Hepatocyte (in vitro differentiated cells): ENCODE measurements around the gene CENPU. TPM values are rescaled to one million over a fixed set of nuclear protein-coding genes. Genes with fewer than 3 reads are reported as not detected.

Experiments
- DNase-seq: peaks from one replicate; pipeline ENCODE4 v3.0.0-alpha.2; 2016; ENCODE audit warnings: low spot score
- H2AFZ ChIP-seq: fragments of 200-600 bp; sonication (generic); 2 replicates; pipeline ENCODE4 v1.6.0; 2016; ENCODE audit warnings: antibody characterized with exemption, mild to moderate bottlenecking
- H3K27ac ChIP-seq: fragments of 200-600 bp; sonication (generic); 2 replicates; pipeline ENCODE4 v1.5.1; 2016; ENCODE audit warnings: mild to moderate bottlenecking
- H3K27me3 ChIP-seq: fragments of 200-600 bp; sonication (generic); 2 replicates; pipeline ENCODE4 v1.6.1; 2016
- H3K36me3 ChIP-seq: fragments of 200-600 bp; sonication (generic); replicated peaks from 2 replicates; pipeline ENCODE4 v1.5.1; 2016; ENCODE audit warnings: low read depth; ENCODE audit not compliant: insufficient read depth
- H3K4me1 ChIP-seq: fragments of 200-600 bp; sonication (generic); 2 replicates; pipeline ENCODE4 v1.5.1; 2016; ENCODE audit warnings: mild to moderate bottlenecking, moderate library complexity; ENCODE audit not compliant: insufficient read depth
- H3K4me2 ChIP-seq: fragments of 200-600 bp; sonication (generic); 2 replicates; pipeline ENCODE4 v1.6.0; 2016
- H3K4me3 ChIP-seq: fragments of 200-600 bp; sonication (generic); 2 replicates; pipeline ENCODE4 v1.5.1; 2016; ENCODE audit warnings: mild to moderate bottlenecking
- H3K79me2 ChIP-seq: fragments of 200-600 bp; sonication (generic); 2 replicates; pipeline ENCODE4 v1.6.0; 2017; ENCODE audit warnings: mild to moderate bottlenecking
- H3K9me2 ChIP-seq: fragments of 200-600 bp; sonication (generic); replicated peaks from 2 replicates; pipeline ENCODE4 v1.6.0; 2017; ENCODE audit warnings: mild to moderate bottlenecking; ENCODE audit not compliant: insufficient read depth
- H3K9me3 ChIP-seq: fragments of 200-600 bp; sonication (generic); 2 replicates; pipeline ENCODE4 v1.5.1; 2016; ENCODE audit warnings: low read depth, mild to moderate bottlenecking
- H4K20me1 ChIP-seq: fragments of 200-600 bp; sonication (generic); 2 replicates; pipeline ENCODE4 v1.6.0; 2016; ENCODE audit warnings: mild to moderate bottlenecking; ENCODE audit not compliant: insufficient read depth, poor library complexity, severe bottlenecking
- EZH2 ChIP-seq: fragments of 200-600 bp; sonication (generic); IDR thresholded peaks from 2 replicates; pipeline ENCODE4 v1.6.1; 2016; ENCODE audit warnings: antibody characterized with exemption, mild to moderate bottlenecking, borderline replicate concordance
- EZH2phosphoT487 ChIP-seq: fragments of 200-600 bp; sonication (generic); IDR thresholded peaks from one replicate; pipeline ENCODE4 v1.6.1; 2018; ENCODE audit warnings: antibody characterized with exemption, mild to moderate bottlenecking, low read depth, moderate library complexity; ENCODE audit not compliant: unreplicated experiment, severe bottlenecking
- WGBS: methylation state at CpG from one replicate; pipeline ENCODE4 v1.1.6; 2016; ENCODE audit warnings: low lambda C conversion rate; ENCODE audit errors: missing lambda C conversion rate; 5-methylcytosine and 5-hydroxymethylcytosine counted together
- polyA plus RNA-seq: library from polyadenylated mRNA; unstranded; fragments of >200 nt; fragmentation: Nextera tagmentation; extraction: Ambion mirVana; gene quantifications from 2 replicates; pipeline ENCODE4 v1.2.1, GENCODE V29; 2016
- total RNA-seq: library from RNA; depleted of rRNA; stranded (reverse); fragments of >200 nt; gene quantifications from 2 replicates; pipeline ENCODE4 v1.2.3, GENCODE V29; 2014
- TF ChIP-seq, protein P1 (sequence below): fragments of 200-600 bp; sonication (generic); IDR thresholded peaks from 2 replicates; pipeline ENCODE4 v1.5.1; 2016; ENCODE audit warnings: antibody characterized with exemption, mild to moderate bottlenecking; ENCODE audit not compliant: poor library complexity

CENPU gene
- total and polyA plus RNA-seq, 2 experiments from 2014 or later: 7.8 to 10.0 TPM

DNA sequence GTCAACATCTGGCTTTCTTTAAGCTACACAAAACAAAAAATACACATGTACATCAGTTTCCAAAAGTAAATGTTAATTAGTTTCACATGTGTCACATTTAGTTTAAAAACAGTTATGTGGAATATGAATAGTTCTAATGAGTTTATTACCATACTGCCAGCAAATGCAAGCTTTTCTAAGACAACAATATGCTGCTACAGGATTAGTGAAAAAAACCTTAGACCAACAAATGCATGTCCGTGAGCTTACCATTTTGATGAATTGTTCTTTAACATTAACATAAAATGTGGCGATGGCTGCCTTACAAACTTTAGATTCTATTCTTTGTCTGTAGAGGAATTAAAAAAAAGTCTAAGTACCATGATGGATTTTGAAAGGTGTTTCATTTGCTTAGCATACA, 31.8 kb downstream of the CENPU start:
- Histone ChIP-seq H3K27me3 (no peaks in the 10 kb centered on the region), H3K4me1 (no peaks in the 10 kb centered on the region), H4K20me1 (no peaks in the 10 kb centered on the region), H3K9me3 (no peaks in the 10 kb centered on the region), H3K27ac (no peak overlapping the region), H3K4me2 (no peak overlapping the region), H3K4me3 (no peak overlapping the region), H3K79me2 (no peaks in the 10 kb centered on the region), H3K36me3 (no peaks in the 10 kb centered on the region), H2AFZ (no peak overlapping the region), H3K9me2 (no peaks in the 10 kb centered on the region)
- TF ChIP-seq, protein P1, sequence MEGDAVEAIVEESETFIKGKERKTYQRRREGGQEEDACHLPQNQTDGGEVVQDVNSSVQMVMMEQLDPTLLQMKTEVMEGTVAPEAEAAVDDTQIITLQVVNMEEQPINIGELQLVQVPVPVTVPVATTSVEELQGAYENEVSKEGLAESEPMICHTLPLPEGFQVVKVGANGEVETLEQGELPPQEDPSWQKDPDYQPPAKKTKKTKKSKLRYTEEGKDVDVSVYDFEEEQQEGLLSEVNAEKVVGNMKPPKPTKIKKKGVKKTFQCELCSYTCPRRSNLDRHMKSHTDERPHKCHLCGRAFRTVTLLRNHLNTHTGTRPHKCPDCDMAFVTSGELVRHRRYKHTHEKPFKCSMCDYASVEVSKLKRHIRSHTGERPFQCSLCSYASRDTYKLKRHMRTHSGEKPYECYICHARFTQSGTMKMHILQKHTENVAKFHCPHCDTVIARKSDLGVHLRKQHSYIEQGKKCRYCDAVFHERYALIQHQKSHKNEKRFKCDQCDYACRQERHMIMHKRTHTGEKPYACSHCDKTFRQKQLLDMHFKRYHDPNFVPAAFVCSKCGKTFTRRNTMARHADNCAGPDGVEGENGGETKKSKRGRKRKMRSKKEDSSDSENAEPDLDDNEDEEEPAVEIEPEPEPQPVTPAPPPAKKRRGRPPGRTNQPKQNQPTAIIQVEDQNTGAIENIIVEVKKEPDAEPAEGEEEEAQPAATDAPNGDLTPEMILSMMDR: no peak
- TF ChIP-seq EZH2 (no peak), EZH2phosphoT487 (no peak)
- 89% methylated on average over 2 of the region's 2 CpGs for WGBS
- DNase-seq: no peak

DNA sequence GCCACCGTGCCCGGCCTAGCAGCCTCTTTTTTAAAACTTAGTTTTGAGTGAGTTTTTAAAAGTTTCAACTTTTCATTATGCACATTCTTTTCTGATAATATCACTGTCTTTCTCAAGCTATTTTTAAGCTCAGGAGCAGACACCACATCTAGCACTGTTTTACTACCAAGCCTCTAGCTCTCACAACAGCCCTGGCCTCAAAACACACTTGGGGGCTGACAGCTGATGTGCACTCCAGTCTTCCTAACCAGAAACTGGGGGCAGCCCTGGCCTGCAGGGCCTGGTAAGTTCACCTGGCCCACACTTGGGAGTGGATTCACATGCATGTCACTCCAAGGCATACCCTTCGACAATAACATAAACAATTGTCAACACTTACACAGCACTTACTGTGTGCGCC, 34.0 kb downstream of the CENPU start:
- no peak overlapping the region for H3K4me2 ChIP-seq
- no peak overlapping the region for H3K27ac ChIP-seq
- no peak overlapping the region for H3K4me3 ChIP-seq
- TF ChIP-seq EZH2 (no peak), EZH2phosphoT487 (no peak)
- TF ChIP-seq, protein P1: no peak
- H2AFZ ChIP-seq: no peak overlapping the region
- no peaks in the 10 kb centered on the region for H3K79me2 ChIP-seq
- no peaks in the 10 kb centered on the region for H3K27me3 ChIP-seq
- WGBS: 97% methylated on average over 4 of the region's 4 CpGs
- H3K9me3 ChIP-seq: no peaks in the 10 kb centered on the region
- no peaks in the 10 kb centered on the region for H3K9me2 ChIP-seq
- no peak for DNase-seq
- no peaks in the 10 kb centered on the region for H3K36me3 ChIP-seq
- H3K4me1 ChIP-seq: no peaks in the 10 kb centered on the region
- no peaks in the 10 kb centered on the region for H4K20me1 ChIP-seq

DNA sequence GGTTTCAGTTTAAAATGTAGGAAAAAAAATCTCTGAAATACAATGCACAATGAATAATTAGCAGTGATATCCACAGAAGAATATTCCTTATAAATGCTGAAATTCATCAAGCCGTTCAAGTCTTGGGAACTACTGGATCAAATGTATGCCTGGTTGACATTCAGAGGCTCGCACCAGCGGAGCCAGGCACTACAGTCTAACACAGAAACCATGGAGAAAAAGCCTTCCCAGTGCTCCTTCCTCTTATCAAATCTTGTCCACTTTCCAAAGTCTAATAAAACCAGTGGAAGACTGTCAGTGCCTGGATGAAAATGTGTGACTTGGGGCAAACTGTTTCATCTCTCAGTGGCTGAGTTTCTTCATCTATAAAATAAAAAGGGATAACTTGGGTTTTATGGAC, 35.9 kb downstream of the CENPU start:
- no peaks in the 10 kb centered on the region for H3K36me3 ChIP-seq
- no peaks in the 10 kb centered on the region for H3K4me1 ChIP-seq
- H3K9me2 ChIP-seq: no peaks in the 10 kb centered on the region
- H3K27me3 ChIP-seq: no peaks in the 10 kb centered on the region
- H2AFZ ChIP-seq: no peak overlapping the region
- no peaks in the 10 kb centered on the region for H3K79me2 ChIP-seq
- TF ChIP-seq EZH2: no peak
- no peak for TF ChIP-seq EZH2phosphoT487
- TF ChIP-seq, protein P1: no peak
- WGBS: 91% methylated on average over 3 of the region's 3 CpGs
- DNase-seq: no peak
- H4K20me1 ChIP-seq: no peaks in the 10 kb centered on the region
- no peak overlapping the region for H3K27ac ChIP-seq
- no peak overlapping the region for H3K4me3 ChIP-seq
- H3K4me2 ChIP-seq: no peak overlapping the region
- H3K9me3 ChIP-seq: no peaks in the 10 kb centered on the region
